ENCODE measurements around the gene PODXL2.

Gene PODXL2

GRCh38 chr3:127637971-127638370 lies 9.0 kb downstream of the PODXL2 start:
- DNase-seq (ENCODE audit: insufficient read length) (no peak), FAIRE-seq (no peak)
- no peak for TF ChIP-seq POLR2A (IDR thresholded peaks at IDR 0.05; ENCODE audit: low read depth, low read length)
- TF ChIP-seq TAF1 (IDR thresholded peaks at IDR 0.05; ENCODE audit: borderline replicate concordance, low read depth, low read length) = no peak
- TF ChIP-seq POLR2AphosphoS5 (IDR thresholded peaks at IDR 0.05; ENCODE audit: low read depth, low read length) = no peak

DNA sequence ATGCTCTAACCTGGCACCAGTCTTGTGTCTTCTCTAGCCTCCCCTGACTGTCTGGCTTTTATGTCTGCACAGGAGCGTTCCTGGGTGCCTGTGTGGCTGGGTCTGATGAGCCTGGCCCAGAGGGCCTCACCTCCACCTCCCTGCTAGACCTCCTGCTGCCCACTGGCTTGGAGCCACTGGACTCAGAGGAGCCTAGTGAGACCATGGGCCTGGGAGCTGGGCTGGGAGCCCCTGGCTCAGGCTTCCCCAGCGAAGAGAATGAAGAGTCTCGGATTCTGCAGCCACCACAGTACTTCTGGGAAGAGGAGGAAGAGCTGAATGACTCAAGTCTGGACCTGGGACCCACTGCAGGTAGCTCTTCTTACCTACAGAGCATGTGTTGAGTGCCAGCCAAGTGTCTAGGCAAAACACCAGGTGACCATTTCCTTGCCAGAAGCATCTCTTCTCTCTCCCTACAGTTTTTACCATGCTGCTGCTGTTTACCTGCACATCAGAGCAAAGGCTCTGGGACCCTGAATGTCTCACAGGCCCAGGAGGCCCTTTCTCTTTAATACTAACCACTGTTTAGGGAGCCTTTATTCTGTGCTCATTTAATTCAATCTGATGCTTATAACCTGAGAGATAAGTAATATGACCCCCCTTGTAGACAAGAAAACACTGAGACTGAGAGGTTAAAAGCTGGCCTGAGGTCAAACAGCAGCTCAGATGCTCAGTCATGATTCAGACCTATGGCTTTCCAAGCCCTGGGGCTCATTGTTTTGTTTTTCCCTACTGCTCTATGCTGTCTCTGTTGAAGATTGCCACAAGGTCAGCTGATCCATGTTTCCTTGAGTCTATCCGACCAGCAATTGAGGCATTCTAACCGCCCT lies 10.4 kb downstream of the PODXL2 start:
- TF ChIP-seq TAF1 (IDR thresholded peaks at IDR 0.05; ENCODE audit: borderline replicate concordance, low read depth, low read length) (no peak), POLR2A (IDR thresholded peaks at IDR 0.05; ENCODE audit: low read depth, low read length) (no peak), POLR2AphosphoS5 (IDR thresholded peaks at IDR 0.05; ENCODE audit: low read depth, low read length) (no peak)
- FAIRE-seq (no peak), DNase-seq (ENCODE audit: insufficient read length) (no peak)

- no peak for DNase-seq (ENCODE audit: insufficient read length)
- TF ChIP-seq POLR2AphosphoS5 (IDR thresholded peaks at IDR 0.05; ENCODE audit: low read depth, low read length) (no peak), TAF1 (IDR thresholded peaks at IDR 0.05; ENCODE audit: borderline replicate concordance, low read depth, low read length) (no peak), POLR2A (IDR thresholded peaks at IDR 0.05; ENCODE audit: low read depth, low read length) (no peak)
- no peak for FAIRE-seq
Observed at GRCh38 chr3:127640042-127640355, 11.0 kb downstream of the PODXL2 start.

DNA sequence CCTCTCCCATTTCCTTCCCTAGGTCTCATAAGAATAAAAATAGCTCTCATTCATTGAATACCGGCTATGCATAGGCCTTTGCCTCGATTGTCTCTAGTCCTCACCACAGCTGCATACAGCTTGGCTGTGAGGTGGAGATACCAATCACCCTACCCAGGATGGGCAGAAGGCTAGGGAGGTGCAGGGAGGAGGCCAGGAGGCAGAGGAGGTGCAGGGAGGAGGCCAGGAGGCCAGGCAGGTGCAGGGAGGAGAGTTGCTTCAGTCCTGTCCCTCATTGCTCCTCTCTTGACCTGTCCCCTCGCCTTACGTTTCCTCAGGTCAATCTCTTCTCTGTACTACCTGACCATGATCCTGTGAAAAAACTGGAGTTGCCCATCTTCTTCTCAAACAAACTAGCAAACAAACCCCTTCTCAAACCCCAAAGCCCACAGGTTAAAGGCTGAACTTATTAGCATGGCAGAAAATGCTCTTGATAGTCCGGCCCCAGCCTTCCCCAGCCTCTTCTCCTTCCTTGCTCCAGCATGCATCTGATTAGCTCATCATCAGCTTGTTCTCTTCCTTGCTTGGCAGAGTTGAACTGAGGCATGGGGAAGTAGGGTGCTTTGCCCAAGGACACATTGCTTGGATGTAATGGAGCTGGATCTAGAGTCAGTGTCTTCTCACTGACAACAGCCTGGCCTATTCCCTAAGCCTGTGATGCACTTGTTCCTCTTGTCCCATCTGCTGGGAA lies 15.8 kb downstream of the PODXL2 start:
- TF ChIP-seq POLR2AphosphoS5 (IDR thresholded peaks at IDR 0.05; ENCODE audit: low read depth, low read length) (no peak), POLR2A (IDR thresholded peaks at IDR 0.05; ENCODE audit: low read depth, low read length) (no peak), TAF1 (IDR thresholded peaks at IDR 0.05; ENCODE audit: borderline replicate concordance, low read depth, low read length) (no peak)
- DNase-seq (ENCODE audit: insufficient read length) (no peak), FAIRE-seq (no peak)

DNA sequence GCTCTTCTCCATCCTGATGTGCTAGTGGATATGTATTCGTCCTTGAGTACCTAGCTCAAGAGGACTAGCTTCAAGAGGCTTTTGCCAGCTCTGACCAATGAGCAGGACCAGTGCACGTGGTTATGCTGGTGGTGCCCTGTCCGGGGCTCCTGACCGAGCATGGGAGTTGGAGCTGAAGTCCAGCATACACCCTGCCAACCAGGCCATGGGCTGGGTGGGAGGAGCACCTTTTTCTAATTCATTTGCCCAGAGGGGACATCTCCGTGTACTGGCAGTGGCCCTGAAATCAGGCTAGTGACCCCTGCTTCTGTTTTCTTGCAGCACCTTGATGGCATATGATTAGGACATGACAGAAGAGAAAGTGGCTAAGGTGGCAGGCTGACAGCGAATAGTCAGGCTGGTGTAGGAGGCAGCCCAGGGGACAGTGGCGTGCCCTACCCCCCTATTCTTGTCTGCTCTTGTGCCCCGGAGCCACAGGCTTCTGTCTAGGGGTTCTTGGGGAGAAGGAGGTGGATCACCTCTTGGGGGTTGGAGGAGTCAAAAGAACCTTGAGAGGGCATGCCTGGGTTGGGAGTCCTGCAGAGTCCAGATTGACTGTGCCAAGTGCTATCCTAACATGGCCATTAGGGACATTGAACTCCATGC lies 16.5 kb downstream of the PODXL2 start:
- FAIRE-seq = no peak
- DNase-seq (ENCODE audit: insufficient read length) = no peak
- TF ChIP-seq POLR2A (IDR thresholded peaks at IDR 0.05; ENCODE audit: low read depth, low read length) (no peak), POLR2AphosphoS5 (IDR thresholded peaks at IDR 0.05; ENCODE audit: low read depth, low read length) (no peak), TAF1 (IDR thresholded peaks at IDR 0.05; ENCODE audit: borderline replicate concordance, low read depth, low read length) (no peak)

DNA sequence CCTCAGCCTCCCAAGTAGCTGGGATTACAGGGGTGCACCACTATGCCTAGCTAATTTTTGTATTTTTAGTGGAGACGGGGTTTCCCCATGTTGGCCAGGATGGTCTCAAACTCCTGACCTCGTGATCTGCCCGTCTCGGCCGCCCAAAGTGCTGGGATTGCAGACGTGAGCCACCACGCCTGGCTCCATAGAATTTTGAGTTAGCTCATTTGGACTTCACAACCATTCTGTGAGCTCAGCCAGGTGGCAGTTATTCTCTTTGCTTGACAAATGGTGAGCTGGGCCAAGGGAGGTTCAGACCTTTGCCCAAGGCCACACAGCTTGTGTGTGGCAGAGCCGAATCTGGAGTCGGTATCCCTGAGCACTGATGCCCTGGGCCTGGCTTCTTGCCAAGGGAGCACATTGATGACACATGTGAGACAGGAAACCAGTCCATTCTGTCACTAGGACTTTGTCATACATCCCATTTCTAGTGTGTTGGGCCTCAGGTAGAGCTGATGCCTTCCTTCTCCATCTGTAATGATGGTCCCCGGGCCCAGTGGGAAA lies 17.6 kb downstream of the PODXL2 start:
- no peak for TF ChIP-seq POLR2AphosphoS5 (IDR thresholded peaks at IDR 0.05; ENCODE audit: low read depth, low read length)
- TF ChIP-seq POLR2A (IDR thresholded peaks at IDR 0.05; ENCODE audit: low read depth, low read length) = no peak
- TF ChIP-seq TAF1 (IDR thresholded peaks at IDR 0.05; ENCODE audit: borderline replicate concordance, low read depth, low read length) = no peak
- no peak for FAIRE-seq

DNA sequence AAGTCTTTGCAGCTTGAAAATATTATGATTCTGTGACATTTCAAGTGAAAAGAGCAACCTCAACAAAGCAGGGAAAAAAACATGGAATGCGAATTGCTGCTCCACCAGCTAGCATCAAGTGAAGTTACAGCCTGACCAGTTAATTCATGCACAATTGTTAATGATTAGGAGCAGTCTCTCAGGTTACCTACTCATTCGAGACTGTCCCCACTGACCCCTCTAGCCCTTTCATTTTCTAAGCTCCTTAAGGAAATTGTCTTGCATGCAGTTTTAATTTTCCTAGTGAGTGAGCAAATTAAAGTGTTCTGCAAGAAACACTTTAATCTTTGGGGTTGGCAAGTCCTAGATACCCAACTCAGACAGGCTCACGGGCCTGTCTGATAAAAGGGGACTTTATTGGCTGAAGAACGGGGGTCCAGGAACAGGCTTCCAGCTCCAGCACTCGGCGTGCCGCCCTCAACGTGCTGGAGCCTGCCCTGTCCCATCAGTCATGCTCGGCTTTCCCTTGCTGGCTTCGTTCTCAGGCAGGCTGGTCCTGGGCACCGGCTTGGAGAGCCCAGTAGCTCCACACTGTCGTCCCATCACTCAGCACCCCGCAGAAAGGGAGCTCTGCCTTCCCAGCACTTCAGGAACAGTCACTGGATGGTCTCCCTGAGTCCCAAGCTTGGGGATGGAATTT lies 18.3 kb downstream of the PODXL2 start:
- FAIRE-seq (no peak), DNase-seq (ENCODE audit: insufficient read length) (no peak)
- TF ChIP-seq POLR2AphosphoS5 (IDR thresholded peaks at IDR 0.05; ENCODE audit: low read depth, low read length) (no peak), POLR2A (IDR thresholded peaks at IDR 0.05; ENCODE audit: low read depth, low read length) (no peak), TAF1 (IDR thresholded peaks at IDR 0.05; ENCODE audit: borderline replicate concordance, low read depth, low read length) (no peak)

More for the DNA sequence above, 17.6 kb downstream of the PODXL2 start:
- no peak for DNase-seq (ENCODE audit: insufficient read length)

DNA sequence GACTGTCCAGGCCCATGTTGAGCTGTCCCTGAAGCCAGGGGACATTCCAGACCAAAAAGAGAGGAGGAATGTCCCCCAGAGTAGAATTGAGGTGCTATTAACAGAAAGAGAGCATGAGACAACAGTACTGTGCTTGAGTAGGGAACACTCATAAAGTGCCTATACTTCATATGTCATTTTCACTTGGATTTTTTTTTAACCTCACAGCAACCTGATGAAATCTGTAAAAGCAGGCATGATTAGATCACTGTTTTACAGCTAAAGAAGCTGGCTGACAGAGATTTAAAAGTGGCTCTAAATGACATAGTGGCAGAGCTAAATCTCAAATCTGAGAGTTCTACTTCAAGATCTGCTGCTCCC lies 18.8 kb downstream of the PODXL2 start:
- TF ChIP-seq POLR2AphosphoS5 (IDR thresholded peaks at IDR 0.05; ENCODE audit: low read depth, low read length) (no peak), TAF1 (IDR thresholded peaks at IDR 0.05; ENCODE audit: borderline replicate concordance, low read depth, low read length) (no peak), POLR2A (IDR thresholded peaks at IDR 0.05; ENCODE audit: low read depth, low read length) (no peak)
- no peak for FAIRE-seq
- DNase-seq (ENCODE audit: insufficient read length) = no peak

DNA sequence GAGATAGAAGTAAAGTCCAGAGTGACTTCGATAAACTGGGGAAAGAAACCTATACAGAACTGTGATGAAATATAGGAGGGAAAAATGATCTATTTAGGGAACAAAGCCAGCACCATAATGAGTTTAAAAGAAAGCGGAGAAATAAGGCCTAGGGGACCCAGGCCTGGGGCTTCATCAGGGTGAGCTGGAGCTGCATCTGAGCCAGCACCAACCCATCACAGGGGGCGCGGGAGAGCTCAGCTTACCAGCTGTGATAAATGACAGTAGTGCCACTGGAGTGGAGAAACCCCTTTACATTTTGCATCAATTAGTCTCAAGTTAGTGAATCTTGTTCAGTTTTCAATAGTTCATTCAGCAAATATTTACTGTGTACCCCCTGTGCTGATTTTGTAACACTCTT lies 21.3 kb downstream of the PODXL2 start:
- FAIRE-seq (no peak), DNase-seq (ENCODE audit: insufficient read length) (no peak)
- TF ChIP-seq POLR2A (IDR thresholded peaks at IDR 0.05; ENCODE audit: low read depth, low read length) (no peak), POLR2AphosphoS5 (IDR thresholded peaks at IDR 0.05; ENCODE audit: low read depth, low read length) (no peak), TAF1 (IDR thresholded peaks at IDR 0.05; ENCODE audit: borderline replicate concordance, low read depth, low read length) (no peak)

DNA sequence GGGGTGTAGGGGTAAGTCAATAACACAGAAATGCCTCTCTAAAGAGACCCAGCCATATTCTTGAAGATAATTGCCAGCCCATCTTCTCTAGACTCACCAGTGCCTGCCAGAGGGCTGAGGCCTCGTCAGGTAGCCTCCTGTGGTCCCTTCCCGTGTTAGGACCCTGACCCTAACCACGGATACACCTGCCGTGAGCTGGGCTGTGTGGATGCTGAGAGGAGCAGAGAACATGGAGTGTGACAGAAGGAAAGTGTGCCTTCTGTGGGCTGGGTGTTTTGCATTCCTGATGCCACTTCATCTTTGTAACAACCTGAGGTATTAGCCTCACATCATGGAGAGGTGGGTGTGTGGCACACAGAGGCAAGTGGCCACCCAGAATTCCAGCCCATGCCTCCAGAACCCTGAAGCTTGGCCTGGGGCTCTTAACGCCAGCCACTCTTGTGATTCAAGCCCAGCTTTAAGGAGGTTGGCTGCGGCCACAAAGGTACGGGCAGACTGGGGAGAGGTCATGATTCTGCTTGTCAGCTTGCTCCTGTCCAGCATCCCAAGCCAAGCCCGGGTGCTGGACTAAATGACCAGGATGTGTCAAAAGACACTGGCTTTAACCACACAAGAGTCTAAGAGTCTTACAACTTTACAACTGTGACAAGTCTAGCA lies 22.7 kb downstream of the PODXL2 start:
- FAIRE-seq (peak; percentile 21), DNase-seq (ENCODE audit: insufficient read length) (no peak)
- TF ChIP-seq TAF1 (IDR thresholded peaks at IDR 0.05; ENCODE audit: borderline replicate concordance, low read depth, low read length) = no peak
- TF ChIP-seq POLR2AphosphoS5 (IDR thresholded peaks at IDR 0.05; ENCODE audit: low read depth, low read length) = no peak
- TF ChIP-seq POLR2A (IDR thresholded peaks at IDR 0.05; ENCODE audit: low read depth, low read length) = no peak
